Medulla oblongata (tissue), 1 donor: ENCODE measurements around the gene NR1I3.

Source experiments
- DNase-seq: peaks from one replicate; pipeline ENCODE4 v3.0.0-alpha.2; 2015; ENCODE audit errors: extremely low spot score

Gene NR1I3

DNA sequence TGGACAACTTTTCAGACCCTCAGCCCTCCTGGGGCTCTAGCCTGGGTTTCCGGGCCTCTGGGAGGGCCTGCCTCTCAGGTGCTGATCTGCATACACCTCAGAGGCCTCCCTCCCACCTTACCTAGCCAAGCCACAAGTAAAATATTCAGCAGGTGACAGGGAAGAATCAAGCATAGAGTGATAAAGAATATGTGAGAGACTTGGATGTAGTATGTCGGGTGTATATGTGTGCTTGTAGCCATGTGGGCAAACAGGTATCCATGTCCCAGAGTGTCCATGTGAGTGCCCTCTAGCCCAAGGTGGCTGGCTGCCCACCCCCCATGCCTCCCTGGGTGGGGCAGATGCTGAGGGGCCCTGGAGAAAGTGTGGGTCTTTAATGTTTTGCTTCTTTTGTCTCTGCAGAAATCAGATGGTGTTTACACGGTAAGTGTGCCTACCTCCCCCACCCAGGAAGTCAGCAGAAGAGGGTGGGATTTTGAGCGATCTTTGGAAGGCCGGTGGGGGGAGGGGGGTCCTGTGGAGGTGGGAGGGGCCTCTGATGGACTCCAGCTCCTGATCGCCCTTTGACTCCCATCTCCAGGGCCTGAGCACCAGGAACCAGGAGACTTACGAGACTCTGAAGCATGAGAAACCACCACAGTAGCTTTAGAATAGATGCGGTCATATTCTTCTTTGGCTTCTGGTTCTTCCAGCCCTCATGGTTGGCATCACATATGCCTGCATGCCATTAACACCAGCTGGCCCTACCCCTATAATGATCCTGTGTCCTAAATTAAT lies 19.5 kb downstream of the NR1I3 start:
- DNase-seq = no peak

DNA sequence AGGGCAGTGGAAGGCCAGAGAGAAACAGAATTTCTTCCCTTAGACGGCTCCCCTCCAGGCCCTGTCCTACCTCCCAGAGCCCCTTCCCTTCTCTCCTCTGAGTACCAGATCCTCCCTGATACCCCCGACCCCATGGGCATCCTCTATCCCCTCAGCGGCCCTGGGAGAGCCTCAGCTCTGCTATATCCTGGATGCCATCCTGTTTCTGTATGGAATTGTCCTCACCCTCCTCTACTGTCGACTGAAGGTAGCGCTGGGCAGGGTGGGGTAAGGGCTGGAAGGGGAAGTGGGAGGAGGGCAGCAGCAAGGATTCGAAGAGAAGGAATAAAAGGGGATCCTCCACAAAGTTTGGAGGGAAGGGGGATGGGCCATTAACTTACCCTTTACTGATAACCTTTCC lies 20.2 kb downstream of the NR1I3 start:
- no peak for DNase-seq

- peak; percentile 75 for DNase-seq
These were observed 20.9 kb downstream of the NR1I3 start for GRCh38 chr1:161216945-161217712.

DNA sequence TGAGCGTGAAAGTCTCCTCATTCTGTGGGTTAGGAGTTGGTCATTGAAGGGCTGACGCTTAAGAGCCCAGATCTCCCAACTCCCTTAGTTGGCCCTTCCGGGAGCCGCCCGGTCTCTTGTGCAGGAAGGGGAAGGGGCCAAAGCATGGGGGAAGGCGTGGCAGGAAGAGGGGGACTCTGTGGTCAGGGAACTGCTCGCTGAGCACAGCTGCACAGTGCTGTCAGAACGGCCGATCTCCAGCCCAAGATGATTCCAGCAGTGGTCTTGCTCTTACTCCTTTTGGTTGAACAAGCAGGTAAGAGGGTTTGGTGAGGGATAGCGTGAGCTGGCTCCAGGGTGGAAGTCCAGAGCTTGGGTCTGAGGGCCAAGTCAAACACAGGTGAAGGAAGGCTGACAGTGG lies 22.9 kb downstream of the NR1I3 start, which contains the start of gene FCER1G:
Gene FCER1G (plus strand): TSS at position 220 of the 400 bp plus-strand sequence. CDS start 27 bp downstream, at position 247.
- peak; percentile 65 for DNase-seq

GRCh38 chr1:161214369-161214768 lies 23.6 kb downstream of the NR1I3 start:
- no peak for DNase-seq

GRCh38 chr1:161209790-161210409 lies 28.1 kb downstream of the NR1I3 start:
- peak; percentile 88 for DNase-seq

DNA sequence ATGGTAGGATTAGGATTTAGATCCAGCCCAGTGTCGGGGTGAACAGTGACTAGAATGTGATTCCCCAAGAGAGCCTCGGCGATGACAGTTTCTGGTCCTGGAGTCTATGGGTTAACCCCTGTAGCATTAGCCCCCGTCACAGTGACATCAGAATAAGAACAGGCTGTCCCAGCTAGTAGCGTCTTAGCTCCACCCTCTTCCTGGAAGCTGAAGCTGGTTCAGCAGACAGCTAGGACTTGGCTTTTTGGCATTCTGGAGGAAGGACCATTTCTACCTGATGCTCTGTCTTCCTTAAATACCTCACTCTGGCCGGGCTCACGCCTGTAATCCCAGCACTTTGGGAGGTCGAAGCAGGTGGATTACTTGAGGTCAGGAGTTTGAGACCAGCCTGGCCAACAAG lies 30.8 kb downstream of the NR1I3 start:
- DNase-seq = no peak

DNA sequence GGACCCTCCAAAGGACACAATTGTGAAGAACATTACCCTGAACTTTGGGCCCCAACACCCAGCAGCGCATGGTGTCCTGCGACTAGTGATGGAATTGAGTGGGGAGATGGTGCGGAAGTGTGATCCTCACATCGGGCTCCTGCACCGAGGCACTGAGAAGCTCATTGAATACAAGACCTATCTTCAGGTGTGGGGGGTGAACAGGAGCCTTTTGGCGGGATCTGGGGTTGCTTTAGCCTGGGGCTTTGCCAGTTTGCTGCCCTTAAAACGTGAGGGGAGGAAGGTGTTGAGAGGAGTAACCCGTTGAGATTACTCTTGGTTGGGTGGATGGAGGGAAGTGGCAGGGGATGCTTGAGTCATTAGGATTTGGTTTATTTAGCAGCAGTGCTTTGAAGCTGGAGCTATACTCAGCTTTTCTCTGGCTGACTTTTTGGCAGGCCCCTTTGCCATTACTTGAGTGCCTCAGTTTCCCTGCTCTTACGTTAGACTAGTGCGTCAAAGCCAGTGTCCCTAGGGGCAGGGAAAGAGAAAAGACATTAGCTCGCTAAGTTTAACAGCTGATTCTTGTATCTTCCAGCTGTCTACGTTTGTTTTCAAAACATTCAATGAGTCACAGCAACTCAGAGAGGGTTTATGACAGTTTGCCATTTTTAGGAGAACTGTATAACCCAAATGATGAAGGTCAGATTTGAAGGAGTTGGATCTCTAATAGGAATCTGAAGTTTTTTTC lies 31.4 kb downstream of the NR1I3 start:
- DNase-seq = no peak

DNA sequence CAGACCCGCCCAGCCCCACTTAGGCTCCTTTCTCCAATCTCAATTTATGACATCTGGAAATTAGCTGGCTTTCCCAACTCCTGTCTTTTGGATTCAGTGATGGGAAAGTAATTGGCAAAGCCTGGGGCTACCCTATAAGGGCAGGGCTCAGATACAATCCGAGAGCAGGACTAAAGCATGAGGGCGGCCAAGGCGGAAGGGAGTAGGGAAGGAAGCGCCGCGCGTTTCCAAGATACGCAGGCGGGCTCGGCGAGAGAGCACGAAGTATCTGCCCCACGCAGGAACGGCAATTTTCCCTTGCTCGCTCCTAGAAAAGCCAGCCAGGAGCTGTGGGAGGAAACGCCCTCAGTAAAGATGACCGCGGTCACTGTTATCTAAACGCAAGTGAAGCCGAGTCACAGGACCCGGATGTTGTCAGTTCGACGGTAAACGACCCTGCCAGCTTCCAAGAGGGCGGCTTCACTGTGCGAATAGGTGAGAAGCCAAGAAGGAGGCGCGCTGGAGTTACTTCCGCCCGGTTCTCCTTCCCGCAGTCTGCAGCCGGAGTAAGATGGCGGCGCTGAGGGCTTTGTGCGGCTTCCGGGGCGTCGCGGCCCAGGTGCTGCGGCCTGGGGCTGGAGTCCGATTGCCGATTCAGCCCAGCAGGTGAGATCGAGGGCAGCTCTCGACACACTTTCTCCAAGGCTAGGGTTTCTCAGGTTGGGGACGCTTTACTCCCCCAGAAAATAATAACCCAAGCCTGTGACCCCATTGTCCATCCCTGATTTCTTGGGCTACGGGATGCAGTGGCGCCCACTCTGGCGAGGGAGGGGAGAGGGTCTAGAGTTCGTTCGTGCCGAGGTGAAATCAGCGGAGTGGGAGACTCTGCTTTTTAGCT lies 35.9 kb downstream of the NR1I3 start, which contains the start of gene NDUFS2:
Gene NDUFS2 (plus strand): TSS at position 532 of the 877 bp plus-strand sequence. CDS start 19 bp downstream, at position 551.
- peak; percentile 100 for DNase-seq

GRCh38 chr1:161200992-161201835 lies 36.8 kb downstream of the NR1I3 start:
- peak; percentile 55 for DNase-seq

- peak; percentile 91 for DNase-seq
These were observed 37.5 kb downstream of the NR1I3 start for GRCh38 chr1:161200421-161200991.

DNA sequence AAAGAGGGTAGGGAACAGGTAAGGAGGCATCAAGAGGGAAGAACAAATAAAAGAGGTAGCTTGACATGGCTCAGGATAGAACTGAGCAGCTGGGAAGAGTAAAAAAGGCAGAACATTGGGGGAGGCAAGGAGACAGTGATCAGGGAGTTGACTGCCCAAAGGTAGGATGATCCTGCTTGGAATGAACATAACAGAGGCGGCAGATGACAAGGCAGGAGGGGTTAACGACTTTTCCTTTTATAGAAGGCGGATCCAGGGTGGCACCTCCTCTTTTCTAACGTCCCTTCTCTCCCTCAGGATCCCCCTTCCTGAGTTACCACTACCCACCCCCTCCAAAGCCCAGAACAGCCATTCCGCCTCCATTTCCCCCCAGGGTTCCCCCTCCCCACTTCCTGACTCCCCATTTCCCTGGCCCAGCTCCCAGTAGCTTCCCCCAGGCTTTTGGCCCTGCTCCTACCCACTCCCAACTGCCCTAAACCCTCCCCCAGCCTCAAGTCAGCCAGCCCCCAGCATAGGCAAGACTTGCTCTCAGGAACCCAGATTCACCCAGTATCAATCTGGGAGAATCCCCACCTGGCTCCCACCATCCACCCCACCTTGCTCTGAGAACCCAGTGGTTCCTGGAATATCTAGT lies 38.4 kb downstream of the NR1I3 start:
- no peak for DNase-seq

GRCh38 chr1:161198897-161199431 lies 39.0 kb downstream of the NR1I3 start, which contains the start of gene ADAMTS4:
TSS of gene ADAMTS4 (minus strand) at chr1:161199054. CDS start at chr1:161198627, 427 bp downstream.
- peak; percentile 96 for DNase-seq

DNA sequence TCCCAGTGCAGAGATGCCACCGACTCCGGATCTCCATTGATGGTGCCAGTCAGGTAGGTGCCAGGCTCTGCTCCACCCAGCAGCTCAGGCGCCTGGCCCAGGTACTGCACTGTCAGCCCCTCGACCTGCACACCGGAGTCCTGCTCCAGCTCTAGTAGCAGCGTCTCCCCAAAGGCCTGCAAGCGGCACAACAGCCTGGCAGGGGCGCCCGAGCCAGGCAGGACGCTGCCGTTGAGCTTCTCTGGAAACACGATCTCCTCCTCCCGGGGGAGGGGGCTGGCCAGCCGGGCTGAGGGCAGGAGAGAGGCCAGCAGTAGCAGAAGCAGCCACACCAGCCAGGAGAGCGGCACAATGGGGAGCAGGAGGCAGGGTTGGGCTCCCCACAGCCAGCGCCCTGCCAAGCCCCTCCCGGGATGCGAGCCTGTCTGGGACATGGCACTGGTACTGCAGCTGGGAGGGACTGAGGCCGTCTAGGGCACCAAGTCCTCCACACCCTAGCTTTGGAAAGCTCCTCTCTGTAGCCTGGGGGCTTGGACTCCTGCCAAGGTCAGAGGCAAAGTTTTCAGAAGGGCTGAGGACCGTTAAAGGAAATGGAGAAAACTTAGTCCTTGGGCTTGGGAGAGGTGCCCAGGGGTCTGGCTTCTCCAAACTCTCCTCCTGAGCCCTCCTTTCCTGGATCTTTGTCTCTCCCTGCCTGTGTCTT lies 39.7 kb downstream of the NR1I3 start:
- peak; percentile 53 for DNase-seq

GRCh38 chr1:161197560-161198193 lies 40.3 kb downstream of the NR1I3 start:
- no peak for DNase-seq

DNA sequence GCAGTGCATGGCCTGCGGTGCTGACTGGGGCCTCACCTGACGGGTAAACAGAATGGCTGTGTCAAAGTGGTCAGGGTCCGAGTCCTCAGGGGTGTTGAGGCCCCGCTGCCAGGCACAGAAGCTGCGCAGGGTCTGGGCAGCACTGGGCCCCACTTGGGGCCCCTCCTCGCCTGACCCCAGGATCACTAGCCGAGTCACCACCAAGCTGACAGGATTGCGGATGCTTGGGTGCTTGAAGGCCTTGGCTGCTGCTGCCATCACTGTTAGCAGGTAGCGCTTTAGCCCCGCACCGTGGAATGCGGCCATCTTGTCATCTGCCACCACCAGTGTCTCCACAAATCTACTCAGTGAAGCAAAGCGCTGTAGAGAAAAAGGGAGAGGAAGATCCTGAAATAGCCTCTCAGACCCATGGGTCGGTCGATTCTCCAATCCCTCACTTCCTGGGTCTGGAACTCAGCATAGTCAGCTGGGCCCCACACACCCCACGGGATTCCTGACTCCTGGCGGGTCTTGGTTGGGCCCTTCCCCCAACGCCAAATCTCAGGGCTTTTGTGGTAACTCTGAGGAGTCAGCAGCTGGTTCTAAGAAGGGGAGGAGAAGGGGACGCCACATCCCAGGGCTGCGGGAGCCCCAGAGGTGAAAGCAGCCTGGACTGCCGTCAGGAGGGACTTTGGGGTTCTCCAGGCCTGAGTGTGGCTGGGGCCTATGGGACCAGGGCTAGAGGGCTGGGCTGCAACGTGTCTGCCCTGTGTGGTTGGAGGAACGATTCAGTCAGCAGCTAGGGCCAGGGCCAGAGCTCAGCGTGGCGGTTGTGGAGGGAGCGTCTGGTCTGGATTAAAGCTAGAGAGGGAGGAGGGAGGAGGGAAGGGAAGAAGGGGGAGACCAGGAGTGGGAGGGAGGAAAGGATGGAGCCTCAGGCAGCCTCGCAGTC lies 41.2 kb downstream of the NR1I3 start:
- DNase-seq = no peak
